ENCODE results near the gene GUCY2D.

GUCY2D gene

DNA sequence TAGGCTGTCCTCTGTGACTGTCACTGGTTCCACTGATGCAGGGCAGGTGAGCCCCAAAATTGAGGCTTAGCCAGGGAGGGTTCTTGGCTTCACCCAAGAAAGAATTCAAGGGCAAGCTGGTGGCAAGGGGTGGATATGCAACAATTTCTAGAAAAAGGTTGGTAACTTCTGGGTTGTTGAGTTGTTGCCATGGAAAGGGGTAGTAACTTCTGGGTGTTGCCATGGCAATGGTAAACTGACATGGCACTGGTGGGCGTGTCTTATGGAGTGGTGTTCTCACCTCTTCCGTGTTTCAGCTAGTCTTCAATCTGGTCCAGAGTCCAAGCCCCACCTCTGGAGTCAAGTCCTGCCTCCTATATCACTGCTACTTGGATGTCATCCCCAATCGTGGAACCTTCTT is 9.5 kb upstream of the GUCY2D start:
- Histone ChIP-seq H3K4me1 (ENCODE audit: insufficient read depth, insufficient read length) (no peaks in the 10 kb centered on the region), H3K9ac (ENCODE audit: insufficient read length, low read depth) (no peak overlapping the region), H3K4me3 (ENCODE audit: insufficient read length, low read depth) (no peak overlapping the region), H3K36me3 (ENCODE audit: insufficient read depth, insufficient read length, low read length) (no peaks in the 10 kb centered on the region), H3K9me3 (ENCODE audit: insufficient read depth, low read length) (no peaks in the 10 kb centered on the region), H3K27me3 (ENCODE audit: insufficient read depth, insufficient read length) (no peaks in the 10 kb centered on the region)
- TF ChIP-seq ZNF274 (IDR thresholded peaks at IDR 0.05; ENCODE audit: low read depth, low read length) (no peak), YY1 (IDR thresholded peaks at IDR 0.05; ENCODE audit: insufficient read depth, insufficient read length) (no peak), SUZ12 (IDR thresholded peaks at IDR 0.05; ENCODE audit: extremely low read depth, insufficient read depth, insufficient read length) (no peak)
- DNase-seq (ENCODE audit: low read depth, low spot score): no peak

DNA sequence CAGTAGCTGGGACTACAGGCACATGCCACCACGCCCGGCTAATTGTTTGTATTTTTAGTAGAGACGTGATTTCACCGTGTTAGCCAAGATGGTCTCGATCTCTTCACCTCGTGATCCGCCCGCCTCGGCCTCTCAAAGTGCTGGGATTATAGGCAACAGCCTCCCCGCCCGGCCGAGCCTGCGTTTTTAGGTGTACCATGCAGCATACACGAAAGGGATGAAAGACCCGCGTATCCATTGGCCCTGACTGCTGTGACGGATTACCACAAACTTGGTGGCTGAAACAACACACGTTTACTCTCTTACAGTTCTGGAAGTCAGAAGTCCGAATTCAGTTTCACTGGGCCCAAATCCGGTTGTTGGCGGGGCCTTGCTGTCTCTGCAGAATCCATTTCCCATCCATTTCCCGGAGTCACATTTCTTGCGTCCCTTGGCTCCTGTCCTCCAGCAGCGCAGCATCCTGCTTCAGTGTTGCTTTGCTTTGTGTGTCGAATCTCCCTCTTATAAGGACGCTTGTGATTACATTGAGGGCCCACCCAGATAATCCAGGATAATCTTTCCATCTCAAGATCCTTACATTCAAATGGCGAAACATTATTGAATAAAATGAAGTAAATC is 8.3 kb upstream of the GUCY2D start:
- TF ChIP-seq YY1 (IDR thresholded peaks at IDR 0.05; ENCODE audit: insufficient read depth, insufficient read length): no peak
- no peak for TF ChIP-seq ZNF274 (IDR thresholded peaks at IDR 0.05; ENCODE audit: low read depth, low read length)
- TF ChIP-seq SUZ12 (IDR thresholded peaks at IDR 0.05; ENCODE audit: extremely low read depth, insufficient read depth, insufficient read length): no peak
- no peak for DNase-seq (ENCODE audit: low read depth, low spot score)
- H3K4me3 ChIP-seq (ENCODE audit: insufficient read length, low read depth): no peak overlapping the region
- H3K9me3 ChIP-seq (ENCODE audit: insufficient read depth, low read length): no peaks in the 10 kb centered on the region
- H3K4me1 ChIP-seq (ENCODE audit: insufficient read depth, insufficient read length): no peaks in the 10 kb centered on the region
- H3K9ac ChIP-seq (ENCODE audit: insufficient read length, low read depth): no peak overlapping the region
- H3K36me3 ChIP-seq (ENCODE audit: insufficient read depth, insufficient read length, low read length): no peaks in the 10 kb centered on the region
- H3K27me3 ChIP-seq (ENCODE audit: insufficient read depth, insufficient read length): no peaks in the 10 kb centered on the region

DNA sequence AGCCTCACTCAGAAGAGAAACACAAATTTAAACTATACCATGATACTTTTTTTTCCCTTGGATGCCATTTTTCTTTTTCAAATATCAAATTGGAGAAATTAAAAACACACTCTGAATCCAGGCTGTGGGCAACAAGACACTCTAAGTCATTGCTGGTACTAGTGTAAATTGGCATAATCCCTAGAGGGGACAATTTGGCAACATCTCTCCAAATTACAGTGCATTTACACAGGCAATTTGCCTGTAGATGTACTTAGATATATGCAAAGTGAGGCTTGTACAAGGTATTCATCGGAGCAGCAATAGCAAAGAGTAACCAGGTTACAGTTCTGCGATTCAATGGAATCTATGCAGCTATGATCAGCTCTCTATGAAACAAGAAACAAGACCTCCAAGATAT is 6.7 kb upstream of the GUCY2D start:
- DNase-seq (ENCODE audit: low read depth, low spot score): no peak
- H3K4me1 ChIP-seq (ENCODE audit: insufficient read depth, insufficient read length): no peaks in the 10 kb centered on the region
- H3K27me3 ChIP-seq (ENCODE audit: insufficient read depth, insufficient read length): no peaks in the 10 kb centered on the region
- H3K4me3 ChIP-seq (ENCODE audit: insufficient read length, low read depth): no peak overlapping the region
- H3K9me3 ChIP-seq (ENCODE audit: insufficient read depth, low read length): no peaks in the 10 kb centered on the region
- no peaks in the 10 kb centered on the region for H3K36me3 ChIP-seq (ENCODE audit: insufficient read depth, insufficient read length, low read length)
- no peak overlapping the region for H3K9ac ChIP-seq (ENCODE audit: insufficient read length, low read depth)
- no peak for TF ChIP-seq SUZ12 (IDR thresholded peaks at IDR 0.05; ENCODE audit: extremely low read depth, insufficient read depth, insufficient read length)
- no peak for TF ChIP-seq ZNF274 (IDR thresholded peaks at IDR 0.05; ENCODE audit: low read depth, low read length)
- no peak for TF ChIP-seq YY1 (IDR thresholded peaks at IDR 0.05; ENCODE audit: insufficient read depth, insufficient read length)

DNA sequence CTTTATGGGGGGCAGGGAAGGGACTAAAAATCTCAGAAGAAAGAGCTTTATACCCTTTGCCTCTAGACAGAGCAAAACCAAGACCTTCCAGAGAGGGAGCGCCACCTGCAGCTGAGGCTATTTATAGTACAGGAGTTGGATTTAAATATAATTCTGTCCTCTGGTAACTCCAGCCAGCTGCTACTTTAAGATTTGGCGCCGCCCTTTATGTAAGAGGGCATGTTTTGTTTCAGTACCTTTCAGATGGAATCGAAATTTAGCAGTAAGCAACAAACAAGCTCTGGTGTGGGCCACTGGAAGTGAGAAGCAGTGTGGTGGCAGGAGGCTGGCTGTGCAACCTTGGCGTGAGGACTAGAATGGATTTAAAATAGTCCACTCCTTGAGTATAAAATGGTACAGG is 5.2 kb upstream of the GUCY2D start:
- no peaks in the 10 kb centered on the region for H3K4me1 ChIP-seq (ENCODE audit: insufficient read depth, insufficient read length)
- no peak overlapping the region for H3K4me3 ChIP-seq (ENCODE audit: insufficient read length, low read depth)
- TF ChIP-seq ZNF274 (IDR thresholded peaks at IDR 0.05; ENCODE audit: low read depth, low read length) (no peak), YY1 (IDR thresholded peaks at IDR 0.05; ENCODE audit: insufficient read depth, insufficient read length) (no peak), SUZ12 (IDR thresholded peaks at IDR 0.05; ENCODE audit: extremely low read depth, insufficient read depth, insufficient read length) (no peak)
- no peaks in the 10 kb centered on the region for H3K36me3 ChIP-seq (ENCODE audit: insufficient read depth, insufficient read length, low read length)
- no peak overlapping the region for H3K9ac ChIP-seq (ENCODE audit: insufficient read length, low read depth)
- no peaks in the 10 kb centered on the region for H3K27me3 ChIP-seq (ENCODE audit: insufficient read depth, insufficient read length)
- DNase-seq (ENCODE audit: low read depth, low spot score): no peak
- no peaks in the 10 kb centered on the region; the same call in 1 of the 2 replicates for H3K9me3 ChIP-seq (ENCODE audit: insufficient read depth, low read length)

DNA sequence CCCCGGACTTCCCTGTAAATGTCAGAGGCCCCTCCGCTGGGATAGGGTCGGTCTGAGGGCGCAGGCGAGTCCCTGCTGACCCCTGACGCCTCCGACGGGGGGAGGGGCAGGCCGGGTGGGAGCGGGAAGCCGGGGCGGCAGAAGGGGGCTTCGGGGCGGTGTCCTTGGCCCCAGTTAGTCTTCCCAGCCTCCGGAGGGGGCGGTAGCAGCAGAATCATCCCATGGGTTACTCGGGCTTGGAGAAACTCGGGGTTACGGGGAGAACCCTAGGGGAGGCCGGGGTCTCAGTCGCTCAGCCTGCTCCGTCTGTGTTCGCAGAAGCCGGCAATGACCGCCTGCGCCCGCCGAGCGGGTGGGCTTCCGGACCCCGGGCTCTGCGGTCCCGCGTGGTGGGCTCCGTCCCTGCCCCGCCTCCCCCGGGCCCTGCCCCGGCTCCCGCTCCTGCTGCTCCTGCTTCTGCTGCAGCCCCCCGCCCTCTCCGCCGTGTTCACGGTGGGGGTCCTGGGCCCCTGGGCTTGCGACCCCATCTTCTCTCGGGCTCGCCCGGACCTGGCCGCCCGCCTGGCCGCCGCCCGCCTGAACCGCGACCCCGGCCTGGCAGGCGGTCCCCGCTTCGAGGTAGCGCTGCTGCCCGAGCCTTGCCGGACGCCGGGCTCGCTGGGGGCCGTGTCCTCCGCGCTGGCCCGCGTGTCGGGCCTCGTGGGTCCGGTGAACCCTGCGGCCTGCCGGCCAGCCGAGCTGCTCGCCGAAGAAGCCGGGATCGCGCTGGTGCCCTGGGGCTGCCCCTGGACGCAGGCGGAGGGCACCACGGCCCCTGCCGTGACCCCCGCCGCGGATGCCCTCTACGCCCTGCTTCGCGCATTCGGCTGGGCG is 542 bp downstream of the GUCY2D start:
- Histone ChIP-seq H3K4me3 (ENCODE audit: insufficient read length, low read depth) (no peak overlapping the region), H3K27me3 (ENCODE audit: insufficient read depth, insufficient read length) (no peaks in the 10 kb centered on the region), H3K36me3 (ENCODE audit: insufficient read depth, insufficient read length, low read length) (no peaks in the 10 kb centered on the region), H3K9me3 (ENCODE audit: insufficient read depth, low read length) (no peaks in the 10 kb centered on the region; the same call in 1 of the 2 replicates), H3K4me1 (ENCODE audit: insufficient read depth, insufficient read length) (no peaks in the 10 kb centered on the region), H3K9ac (ENCODE audit: insufficient read length, low read depth) (no peak overlapping the region)
- TF ChIP-seq ZNF274 (IDR thresholded peaks at IDR 0.05; ENCODE audit: low read depth, low read length): no peak
- no peak for TF ChIP-seq SUZ12 (IDR thresholded peaks at IDR 0.05; ENCODE audit: extremely low read depth, insufficient read depth, insufficient read length)
- no peak for TF ChIP-seq YY1 (IDR thresholded peaks at IDR 0.05; ENCODE audit: insufficient read depth, insufficient read length)
- no peak for DNase-seq (ENCODE audit: low read depth, low spot score)

DNA sequence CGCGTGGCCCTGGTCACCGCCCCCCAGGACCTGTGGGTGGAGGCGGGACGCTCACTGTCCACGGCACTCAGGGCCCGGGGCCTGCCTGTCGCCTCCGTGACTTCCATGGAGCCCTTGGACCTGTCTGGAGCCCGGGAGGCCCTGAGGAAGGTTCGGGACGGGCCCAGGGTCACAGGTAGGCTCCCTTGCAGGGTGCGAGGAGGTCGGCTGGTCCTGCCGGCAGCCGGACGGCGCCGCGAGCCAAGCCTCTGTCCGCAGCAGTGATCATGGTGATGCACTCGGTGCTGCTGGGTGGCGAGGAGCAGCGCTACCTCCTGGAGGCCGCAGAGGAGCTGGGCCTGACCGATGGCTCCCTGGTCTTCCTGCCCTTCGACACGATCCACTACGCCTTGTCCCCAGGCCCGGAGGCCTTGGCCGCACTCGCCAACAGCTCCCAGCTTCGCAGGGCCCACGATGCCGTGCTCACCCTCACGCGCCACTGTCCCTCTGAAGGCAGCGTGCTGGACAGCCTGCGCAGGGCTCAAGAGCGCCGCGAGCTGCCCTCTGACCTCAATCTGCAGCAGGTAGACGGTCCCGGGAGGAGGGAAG is 1.3 kb downstream of the GUCY2D start:
- TF ChIP-seq SUZ12 (IDR thresholded peaks at IDR 0.05; ENCODE audit: extremely low read depth, insufficient read depth, insufficient read length) (no peak), ZNF274 (IDR thresholded peaks at IDR 0.05; ENCODE audit: low read depth, low read length) (no peak), YY1 (IDR thresholded peaks at IDR 0.05; ENCODE audit: insufficient read depth, insufficient read length) (no peak)
- Histone ChIP-seq H3K27me3 (ENCODE audit: insufficient read depth, insufficient read length) (no peaks in the 10 kb centered on the region), H3K4me1 (ENCODE audit: insufficient read depth, insufficient read length) (no peaks in the 10 kb centered on the region), H3K9me3 (ENCODE audit: insufficient read depth, low read length) (no peaks in the 10 kb centered on the region; the same call in 1 of the 2 replicates), H3K36me3 (ENCODE audit: insufficient read depth, insufficient read length, low read length) (no peaks in the 10 kb centered on the region), H3K4me3 (ENCODE audit: insufficient read length, low read depth) (no peak overlapping the region), H3K9ac (ENCODE audit: insufficient read length, low read depth) (no peak overlapping the region)
- no peak for DNase-seq (ENCODE audit: low read depth, low spot score)

DNA sequence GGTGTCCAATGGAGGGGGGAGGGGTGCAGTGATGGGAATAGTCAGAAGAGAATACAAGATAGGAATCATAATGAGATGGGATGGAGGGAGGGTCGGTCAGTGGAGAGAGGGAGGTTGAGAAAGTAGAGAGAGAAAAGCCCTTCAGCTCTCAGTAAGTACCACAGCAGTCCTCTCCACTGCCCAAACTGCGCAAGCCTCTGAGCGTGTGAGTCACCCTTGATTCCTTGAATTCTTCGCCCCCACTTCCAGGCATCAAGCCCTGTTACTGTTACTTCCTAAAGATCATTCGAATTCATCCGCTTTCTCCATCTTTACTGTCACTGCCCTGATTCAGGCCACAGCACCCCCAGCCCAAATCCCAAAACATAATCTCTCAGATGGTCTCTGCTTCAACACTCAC is 2.5 kb downstream of the GUCY2D start:
- TF ChIP-seq SUZ12 (IDR thresholded peaks at IDR 0.05; ENCODE audit: extremely low read depth, insufficient read depth, insufficient read length) (no peak), YY1 (IDR thresholded peaks at IDR 0.05; ENCODE audit: insufficient read depth, insufficient read length) (no peak), ZNF274 (IDR thresholded peaks at IDR 0.05; ENCODE audit: low read depth, low read length) (no peak)
- H3K9ac ChIP-seq (ENCODE audit: insufficient read length, low read depth): no peak overlapping the region
- H3K4me1 ChIP-seq (ENCODE audit: insufficient read depth, insufficient read length): no peaks in the 10 kb centered on the region
- H3K27me3 ChIP-seq (ENCODE audit: insufficient read depth, insufficient read length): no peaks in the 10 kb centered on the region
- no peaks in the 10 kb centered on the region; the same call in 1 of the 2 replicates for H3K9me3 ChIP-seq (ENCODE audit: insufficient read depth, low read length)
- no peak for DNase-seq (ENCODE audit: low read depth, low spot score)
- H3K4me3 ChIP-seq (ENCODE audit: insufficient read length, low read depth): no peak overlapping the region
- no peaks in the 10 kb centered on the region for H3K36me3 ChIP-seq (ENCODE audit: insufficient read depth, insufficient read length, low read length)
